ENCODE results near the gene SELENON.

The SELENON gene

GRCh38 chr1:25795211-25795610 is 4.8 kb upstream of the SELENON start:
- DNase-seq, result no peak

- DNase-seq, result no peak
Observed at GRCh38 chr1:25795946-25796810, 3.8 kb upstream of the SELENON start.

GRCh38 chr1:25796811-25797458 is 3.1 kb upstream of the SELENON start:
- peak; percentile 39 to 63 for DNase-seq

GRCh38 chr1:25797939-25798338 is 2.1 kb upstream of the SELENON start:
- DNase-seq, result no peak

- no peak for DNase-seq
Observed at GRCh38 chr1:25798666-25799351, 1.2 kb upstream of the SELENON start.

- no peak for DNase-seq
Observed at GRCh38 chr1:25799352-25799934, 550 bp upstream of the SELENON start.

- no peak for DNase-seq
Observed at GRCh38 chr1:25800703-25801377, 847 bp downstream of the SELENON start.

- no peak for DNase-seq
Observed at GRCh38 chr1:25802915-25803314, 2.9 kb downstream of the SELENON start.

- DNase-seq, result no peak
Observed at GRCh38 chr1:25803368-25803767, 3.4 kb downstream of the SELENON start.

GRCh38 chr1:25804244-25804963 is 4.4 kb downstream of the SELENON start:
- no peak for DNase-seq

GRCh38 chr1:25804964-25805862 is 5.2 kb downstream of the SELENON start:
- no peak for DNase-seq

GRCh38 chr1:25805863-25806225 is 5.9 kb downstream of the SELENON start:
- no peak for DNase-seq

GRCh38 chr1:25806418-25806817 is 6.4 kb downstream of the SELENON start:
- DNase-seq, result no peak

- DNase-seq, result no peak
Observed at GRCh38 chr1:25807480-25808390, 7.7 kb downstream of the SELENON start.

- no peak for DNase-seq
Observed at GRCh38 chr1:25808481-25809244, 8.7 kb downstream of the SELENON start.

- DNase-seq, result no peak
Observed at GRCh38 chr1:25809283-25809926, 9.4 kb downstream of the SELENON start.

GRCh38 chr1:25809929-25810328 is 9.9 kb downstream of the SELENON start:
- no peak for DNase-seq
